Chondrocyte (in vitro differentiated cells): ENCODE data around the gene TMEM107. TPM values are rescaled to one million over a fixed set of nuclear protein-coding genes. Genes with fewer than 3 reads are reported as not detected.
"Not testable (repeated sequence)": the region's sequence is repeated elsewhere in the genome, so short reads cannot be mapped to it uniquely, and the experiment has no call there.

Experiments used
- DNase-seq: peaks from one replicate; pipeline ENCODE4 v3.0.0; 2021; ENCODE audit warnings: mixed read lengths, low spot score
- H3K27ac Mint-ChIP-seq: one replicate; pipeline ENCODE4 v1.8.0; 2021; ENCODE audit warnings: mild to moderate bottlenecking, moderate library complexity, mixed read lengths; ENCODE audit not compliant: unreplicated experiment
- H3K27me3 Mint-ChIP-seq: 2 replicates; pipeline ENCODE4 v1.8.0; 2021; ENCODE audit warnings: low read depth, mixed read lengths
- H3K36me3 Mint-ChIP-seq: 2 replicates; pipeline ENCODE4 v1.8.0; 2021; ENCODE audit warnings: low read depth, mixed read lengths
- H3K4me1 Mint-ChIP-seq: 2 replicates; pipeline ENCODE4 v1.8.0; 2021; ENCODE audit warnings: low read depth, mild to moderate bottlenecking, mixed read lengths
- H3K4me3 Mint-ChIP-seq: one replicate; pipeline ENCODE4 v1.8.0; 2021; ENCODE audit warnings: mild to moderate bottlenecking, moderate library complexity, mixed read lengths; ENCODE audit not compliant: unreplicated experiment
- H3K9me3 Mint-ChIP-seq: 2 replicates; pipeline ENCODE4 v1.8.0; 2021; ENCODE audit warnings: low read depth, mixed read lengths
- total RNA-seq: library from RNA; stranded (reverse); gene quantifications from 3 replicates; pipeline ENCODE4 v1.2.1, GENCODE V29; 2021
- TF ChIP-seq, protein P1 (sequence below): fragments of 200-600 bp; sonication (generic); IDR thresholded peaks from 2 replicates; pipeline ENCODE4 v1.5.0; 2021; ENCODE audit warnings: antibody characterized with exemption, mild to moderate bottlenecking, moderate library complexity

Gene TMEM107
- total RNA-seq, 1 donor from 2014 or later, result 7.8 TPM

DNA sequence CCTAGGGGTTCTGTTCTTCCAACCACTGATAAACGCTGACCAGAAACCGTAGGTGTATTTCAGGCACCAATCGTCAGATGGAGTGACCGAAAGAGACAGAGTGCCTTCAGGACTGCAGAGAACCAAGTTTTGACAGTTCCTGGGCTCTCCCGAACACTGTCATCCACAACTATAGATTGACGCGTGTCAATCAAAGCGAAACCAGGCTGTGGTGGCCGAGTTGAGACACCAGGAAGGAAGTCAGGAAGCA lies 46.1 kb upstream of the TMEM107 start:
- Mint-ChIP-seq H3K4me1 (peaks cover 50% of the 10 kb centered on the region), H3K4me3 (peak overlapping the region; percentile 96), H3K36me3 (no peaks in the 10 kb centered on the region), H3K27me3 (no peaks in the 10 kb centered on the region), H3K27ac (peak overlapping the region; percentile 99), H3K9me3 (no peaks in the 10 kb centered on the region)
- DNase-seq, result no peak
- TF ChIP-seq, protein P1, sequence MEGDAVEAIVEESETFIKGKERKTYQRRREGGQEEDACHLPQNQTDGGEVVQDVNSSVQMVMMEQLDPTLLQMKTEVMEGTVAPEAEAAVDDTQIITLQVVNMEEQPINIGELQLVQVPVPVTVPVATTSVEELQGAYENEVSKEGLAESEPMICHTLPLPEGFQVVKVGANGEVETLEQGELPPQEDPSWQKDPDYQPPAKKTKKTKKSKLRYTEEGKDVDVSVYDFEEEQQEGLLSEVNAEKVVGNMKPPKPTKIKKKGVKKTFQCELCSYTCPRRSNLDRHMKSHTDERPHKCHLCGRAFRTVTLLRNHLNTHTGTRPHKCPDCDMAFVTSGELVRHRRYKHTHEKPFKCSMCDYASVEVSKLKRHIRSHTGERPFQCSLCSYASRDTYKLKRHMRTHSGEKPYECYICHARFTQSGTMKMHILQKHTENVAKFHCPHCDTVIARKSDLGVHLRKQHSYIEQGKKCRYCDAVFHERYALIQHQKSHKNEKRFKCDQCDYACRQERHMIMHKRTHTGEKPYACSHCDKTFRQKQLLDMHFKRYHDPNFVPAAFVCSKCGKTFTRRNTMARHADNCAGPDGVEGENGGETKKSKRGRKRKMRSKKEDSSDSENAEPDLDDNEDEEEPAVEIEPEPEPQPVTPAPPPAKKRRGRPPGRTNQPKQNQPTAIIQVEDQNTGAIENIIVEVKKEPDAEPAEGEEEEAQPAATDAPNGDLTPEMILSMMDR, result no peak

DNA sequence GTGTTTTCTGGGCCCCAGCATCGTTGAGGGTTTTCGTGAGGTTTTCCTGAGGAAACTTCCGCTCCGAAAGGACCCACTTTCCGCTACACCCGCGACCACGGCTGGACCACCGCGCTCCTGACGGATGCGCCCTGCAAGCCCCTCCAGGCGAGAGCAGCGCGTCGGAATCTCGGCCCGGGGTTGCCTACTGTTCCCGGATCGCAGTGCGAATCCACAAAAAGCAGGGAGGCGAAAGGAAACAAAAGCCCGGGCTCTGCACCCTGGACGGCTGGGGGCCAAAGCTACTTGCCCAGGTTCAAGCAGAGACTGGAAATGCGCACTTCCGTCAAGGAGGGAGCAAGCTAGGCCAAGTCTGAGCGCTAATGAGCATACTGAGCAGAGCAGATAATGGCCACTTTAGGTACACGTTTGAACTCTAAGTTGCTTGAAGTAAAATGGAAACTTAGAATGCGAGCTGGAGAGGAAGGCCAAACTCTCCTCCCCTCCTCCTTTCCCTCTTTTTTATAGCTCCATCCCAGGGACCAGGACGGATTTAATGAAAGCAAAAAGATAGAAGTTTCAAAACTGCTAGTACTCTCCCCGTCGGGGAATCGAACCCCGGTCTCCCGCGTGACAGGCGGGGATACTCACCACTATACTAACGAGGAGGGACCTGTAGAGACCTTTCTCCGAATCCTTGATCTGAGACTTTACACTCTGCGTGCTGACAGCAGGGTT lies 45.6 kb upstream of the TMEM107 start:
- DNase-seq, result no peak
- peaks cover 46% of the 10 kb centered on the region for H3K4me1 Mint-ChIP-seq
- H3K27ac Mint-ChIP-seq, result peak overlapping the region; percentile 99
- H3K4me3 Mint-ChIP-seq, result peak overlapping the region; percentile 96
- no peaks in the 10 kb centered on the region for H3K27me3 Mint-ChIP-seq
- H3K36me3 Mint-ChIP-seq, result no peaks in the 10 kb centered on the region
- no peaks in the 10 kb centered on the region for H3K9me3 Mint-ChIP-seq
- TF ChIP-seq, protein P1, result no peak

DNA sequence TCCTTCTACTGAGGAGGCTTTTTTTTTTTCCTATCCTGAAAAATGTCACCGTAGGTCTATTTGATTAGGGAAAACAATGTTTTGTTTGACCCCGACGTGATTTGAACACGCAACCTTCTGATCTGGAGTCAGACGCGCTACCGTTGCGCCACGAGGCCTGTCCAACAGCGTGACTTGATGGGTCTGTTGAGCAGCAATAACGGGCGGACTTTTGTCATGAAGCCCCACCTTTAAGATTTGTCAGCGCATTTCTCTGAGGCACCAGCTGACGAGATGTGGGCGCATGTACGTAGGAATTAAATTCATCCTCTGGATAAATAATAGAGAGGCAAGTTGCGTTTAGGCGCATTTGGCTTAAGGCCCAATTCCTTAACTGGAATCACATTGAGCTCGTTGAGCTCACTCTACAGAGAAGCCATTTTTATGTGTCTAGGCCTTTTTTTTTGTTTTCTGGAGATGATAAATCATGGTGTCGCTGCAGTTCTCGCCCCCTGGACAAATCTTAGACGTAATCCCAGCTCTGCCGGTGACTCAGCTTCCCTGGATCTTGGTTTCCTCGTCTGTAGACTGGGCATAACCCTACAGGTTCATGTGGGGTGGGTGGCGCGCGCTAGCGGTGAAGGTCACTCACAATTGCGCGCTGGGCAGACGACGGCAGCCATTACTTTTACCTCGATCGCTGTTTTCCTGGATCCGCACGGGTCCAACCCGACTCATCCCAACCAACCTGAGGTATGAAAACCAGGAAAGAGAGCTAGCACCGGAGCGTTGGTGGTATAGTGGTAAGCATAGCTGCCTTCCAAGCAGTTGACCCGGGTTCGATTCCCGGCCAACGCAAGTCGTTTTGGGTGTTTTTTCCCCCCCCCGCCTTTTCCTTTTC lies 44.8 kb upstream of the TMEM107 start:
- TF ChIP-seq, protein P1, result peak; percentile 36
- peak overlapping the region; percentile 96 for H3K4me3 Mint-ChIP-seq
- no peaks in the 10 kb centered on the region for H3K36me3 Mint-ChIP-seq
- peak overlapping the region; percentile 99 for H3K27ac Mint-ChIP-seq
- peak; percentile 92 for DNase-seq
- H3K9me3 Mint-ChIP-seq, result no peaks in the 10 kb centered on the region
- H3K4me1 Mint-ChIP-seq, result peaks cover 38% of the 10 kb centered on the region
- no peaks in the 10 kb centered on the region for H3K27me3 Mint-ChIP-seq

DNA sequence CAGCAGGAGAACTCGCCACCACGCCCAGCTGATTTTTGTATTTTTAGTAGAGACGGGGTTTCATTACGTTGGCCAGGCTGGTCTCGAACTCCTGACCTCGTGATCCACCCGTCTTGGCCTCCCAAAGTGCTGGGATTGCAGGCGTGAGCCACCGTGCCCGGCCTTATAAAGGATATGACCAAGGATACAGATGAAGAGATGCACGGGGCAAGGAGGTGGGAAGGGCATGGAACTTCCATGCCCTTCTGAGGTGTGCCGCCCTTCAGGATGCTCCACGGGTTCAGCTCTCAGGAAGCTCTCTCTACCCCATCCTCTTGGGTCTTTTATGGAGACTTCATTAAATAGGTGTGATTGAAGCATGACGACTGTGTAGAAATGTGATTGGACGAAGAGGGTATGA lies 37.8 kb upstream of the TMEM107 start:
- not testable (repeated sequence) for DNase-seq, H3K27me3 Mint-ChIP-seq, H3K9me3 Mint-ChIP-seq, H3K36me3 Mint-ChIP-seq, H3K4me3 Mint-ChIP-seq, H3K27ac Mint-ChIP-seq
- peaks cover 20% of the 10 kb centered on the region for H3K4me1 Mint-ChIP-seq

DNA sequence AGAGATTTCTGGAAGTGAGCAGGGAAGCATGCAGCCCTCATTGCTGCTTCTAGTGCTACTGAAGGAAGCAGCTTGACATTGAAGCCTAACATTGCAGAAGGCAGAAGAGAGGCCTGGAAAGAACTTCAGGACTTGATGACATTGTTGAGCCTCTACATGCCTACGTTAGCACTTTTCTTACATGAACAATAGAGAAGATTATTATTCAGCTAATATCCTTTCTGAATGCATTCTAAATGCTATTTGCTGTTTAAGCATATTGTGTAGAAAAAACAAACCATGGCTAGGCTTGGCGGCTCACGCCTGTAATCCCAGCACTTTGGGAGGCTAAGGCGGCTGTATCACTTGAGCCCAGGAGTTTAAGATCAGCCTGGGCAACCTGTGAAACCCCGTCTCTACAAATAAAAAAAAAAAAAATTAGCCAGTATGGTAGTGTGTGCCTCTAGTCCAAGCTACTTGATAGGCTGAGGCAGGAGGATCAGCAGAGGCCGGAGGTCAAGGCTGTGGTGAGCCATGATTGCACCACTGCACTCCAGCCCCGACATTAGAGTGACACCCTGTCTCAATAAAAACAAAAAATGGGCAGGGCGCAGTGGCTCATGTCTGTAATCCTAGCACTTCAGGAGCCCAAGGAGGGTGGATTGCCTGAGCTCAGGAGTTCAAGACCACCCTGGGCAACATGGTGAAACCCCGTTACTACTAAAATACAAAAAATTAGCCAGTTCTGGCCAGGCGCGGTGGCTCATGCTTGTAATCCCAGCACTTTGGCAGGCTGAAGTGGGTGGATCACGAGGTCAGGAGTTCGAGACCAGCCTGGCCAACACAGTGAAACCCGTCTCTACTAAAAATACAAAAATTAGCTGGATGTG lies 36.4 kb upstream of the TMEM107 start:
- no peak for DNase-seq
- Mint-ChIP-seq H3K27me3 (no peaks in the 10 kb centered on the region), H3K4me1 (peaks cover 19% of the 10 kb centered on the region), H3K9me3 (no peaks in the 10 kb centered on the region), H3K4me3 (no peak overlapping the region), H3K36me3 (no peaks in the 10 kb centered on the region), H3K27ac (no peak overlapping the region)
- TF ChIP-seq, protein P1, result no peak
